Measurements from ENCODE around the gene SLC51B.

- TF ChIP-seq GATA1 (IDR thresholded peaks at IDR 0.05; ENCODE audit: low read depth, low read length) (no peak), POLR2A (IDR thresholded peaks at IDR 0.05; ENCODE audit: low read length) (no peak)
Observed at GRCh38 chr15:64997066-64997465, 48.1 kb upstream of the SLC51B start.

Data from erythroblast (primary cell).